ENCODE measurements around the gene RANBP10.
"Not testable (repeated sequence)": the region's sequence is repeated elsewhere in the genome, so short reads cannot be mapped to it uniquely, and the experiment has no call there.

Gene RANBP10

DNA sequence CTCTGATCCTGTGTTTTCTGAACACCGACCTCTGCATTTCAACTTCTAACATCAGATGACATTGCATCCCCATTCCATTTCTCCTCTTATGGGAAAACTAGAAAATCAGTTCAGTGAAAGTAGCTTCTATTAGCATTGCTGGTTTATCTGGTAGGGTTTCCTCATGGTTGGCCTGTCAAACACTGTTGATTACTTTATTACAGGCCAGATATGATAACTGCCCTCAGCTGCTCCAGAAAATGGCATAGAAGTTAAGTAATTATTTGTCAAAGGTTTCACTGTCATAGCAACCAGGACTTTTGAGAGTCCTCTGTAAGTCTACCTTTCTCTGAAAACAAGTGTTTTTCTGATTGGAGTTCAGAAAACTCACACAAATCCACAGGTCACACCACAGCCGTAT, 90.3 kb downstream of the RANBP10 start:
- DNase-seq (ENCODE audit: low read depth, low spot score): no peak

GRCh38 chr16:67714522-67714921, 91.8 kb downstream of the RANBP10 start:
- no peak for DNase-seq (ENCODE audit: low read depth, low spot score)

- DNase-seq (ENCODE audit: low read depth, low spot score): no peak
Measured at GRCh38 chr16:67713647-67714273, 92.6 kb downstream of the RANBP10 start.

DNA sequence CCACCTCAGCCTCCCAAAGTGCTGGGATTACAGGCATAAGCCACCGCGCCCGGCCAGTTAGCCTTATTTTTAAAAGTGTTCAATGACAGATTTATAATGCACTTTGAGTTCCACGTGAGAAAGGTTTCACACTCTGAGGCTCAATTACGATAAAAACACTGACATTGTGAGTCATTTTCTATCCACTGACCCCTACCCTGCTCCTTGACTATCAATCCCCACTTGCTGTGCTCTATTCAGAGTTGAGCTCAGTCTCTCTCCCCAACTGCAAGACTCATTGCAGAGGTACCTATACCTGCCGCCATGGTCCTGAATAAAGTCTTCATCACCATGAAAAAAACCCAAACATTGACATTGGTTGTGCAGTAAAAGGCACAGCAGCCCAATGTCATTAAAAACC, 95.8 kb downstream of the RANBP10 start:
- DNase-seq (ENCODE audit: low read depth, low spot score): no peak

GRCh38 chr16:67709050-67709449, 97.3 kb downstream of the RANBP10 start:
- no peak for DNase-seq (ENCODE audit: low read depth, low spot score)

DNA sequence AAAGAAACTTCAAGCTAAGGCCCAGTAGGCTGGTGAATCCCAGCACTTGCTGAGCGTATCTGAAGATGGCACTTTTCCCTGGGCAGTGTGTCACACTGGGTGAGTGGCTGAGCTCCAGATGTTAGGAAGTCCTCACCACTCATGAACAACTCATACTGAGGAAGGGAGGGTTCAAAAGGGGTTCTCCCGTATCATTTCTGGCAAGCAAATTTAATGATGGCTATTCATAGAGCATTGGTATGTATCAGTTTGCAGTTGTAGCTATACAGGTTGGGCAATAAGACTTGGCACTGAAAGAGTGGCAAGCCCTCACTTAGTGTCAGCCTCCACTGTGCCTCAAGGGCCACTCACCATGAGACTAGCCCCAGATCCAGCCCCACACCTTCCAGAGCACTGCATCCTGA, 98.0 kb downstream of the RANBP10 start:
- DNase-seq (ENCODE audit: low read depth, low spot score): no peak

- no peak for DNase-seq (ENCODE audit: low read depth, low spot score)
Measured at GRCh38 chr16:67707790-67708189, 98.6 kb downstream of the RANBP10 start.

- no peak for DNase-seq (ENCODE audit: low read depth, low spot score)
Measured at GRCh38 chr16:67707210-67707609, 99.2 kb downstream of the RANBP10 start.

DNA sequence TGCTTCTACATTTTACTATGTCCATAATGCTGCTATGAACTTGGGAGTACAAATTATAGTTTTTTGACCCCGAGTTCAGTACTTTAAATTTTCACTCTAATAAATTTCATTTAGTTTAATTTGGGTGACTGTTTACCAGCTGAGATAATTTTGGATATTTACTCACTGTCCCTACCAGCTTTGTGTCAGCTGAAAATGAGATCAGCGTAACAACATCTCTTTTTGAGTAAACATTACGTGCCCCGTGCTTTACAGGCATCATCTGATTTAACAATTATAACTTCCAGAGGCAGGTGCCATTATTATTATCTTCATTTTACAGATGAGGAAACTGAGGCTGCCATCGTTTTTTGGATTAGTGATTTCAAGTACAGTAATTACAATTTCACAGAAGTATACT, 102.2 kb downstream of the RANBP10 start:
- DNase-seq (ENCODE audit: low read depth, low spot score): no peak

DNA sequence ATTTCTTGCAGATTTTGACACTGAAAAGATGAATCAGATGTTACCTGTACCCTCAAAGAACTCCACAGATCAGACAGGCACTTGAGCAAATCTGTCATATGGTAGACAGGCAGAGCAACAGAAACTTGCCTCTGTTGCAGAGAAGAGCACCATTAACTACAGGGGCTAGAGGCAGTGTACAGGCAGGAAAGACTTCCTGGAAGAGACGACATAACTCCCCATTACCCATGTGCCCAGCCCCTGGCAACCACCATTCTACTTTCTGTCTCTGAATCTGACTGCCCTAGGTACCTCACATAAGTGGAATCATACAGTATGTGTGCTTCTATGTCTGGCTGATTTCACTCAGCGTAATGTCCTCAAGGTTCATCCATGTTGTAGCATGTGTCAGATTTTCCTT, 102.7 kb downstream of the RANBP10 start:
- no peak for DNase-seq (ENCODE audit: low read depth, low spot score)

GRCh38 chr16:67702130-67702529, 104.2 kb downstream of the RANBP10 start:
- DNase-seq (ENCODE audit: low read depth, low spot score): no peak

DNA sequence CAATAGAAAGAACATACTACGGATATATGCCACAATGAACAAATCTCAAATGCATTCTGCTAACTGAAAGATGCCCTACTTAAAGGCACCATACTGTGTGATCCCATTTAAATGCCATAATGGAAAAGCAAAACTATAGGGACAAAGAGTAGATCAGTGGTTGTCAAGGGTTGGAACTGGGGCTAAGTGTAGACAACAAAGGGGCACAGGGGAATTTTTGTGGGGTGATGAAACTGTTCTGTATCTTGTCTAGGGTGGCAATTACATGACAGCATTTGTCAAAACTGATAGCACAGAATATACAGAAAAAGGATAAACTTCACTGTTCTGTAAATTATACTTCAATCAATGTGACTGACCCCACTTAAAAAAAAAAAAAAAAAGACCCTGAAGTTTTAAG, 104.9 kb downstream of the RANBP10 start:
- no peak for DNase-seq (ENCODE audit: low read depth, low spot score)

DNA sequence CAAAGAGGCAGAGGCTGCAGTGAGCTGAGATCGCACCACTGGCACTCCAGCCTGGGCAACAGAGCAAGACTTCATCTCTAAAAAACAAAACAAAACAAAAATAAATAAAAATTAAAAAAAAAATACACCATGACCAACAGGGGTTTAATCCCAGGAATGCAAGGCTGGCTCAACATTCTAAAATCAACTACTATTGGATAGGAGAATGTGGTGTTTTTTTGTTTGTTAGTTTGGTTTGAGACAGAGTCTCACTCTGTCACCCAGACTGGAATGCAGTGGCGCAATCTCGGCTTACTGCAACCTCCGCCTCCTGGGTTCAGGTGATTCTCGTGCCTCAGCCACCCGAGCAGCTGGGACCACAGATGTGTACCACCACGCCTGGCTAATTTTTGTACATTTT, 107.1 kb downstream of the RANBP10 start:
- DNase-seq (ENCODE audit: low read depth, low spot score): no peak

GRCh38 chr16:67697422-67698185, 108.8 kb downstream of the RANBP10 start:
- no peak for DNase-seq (ENCODE audit: low read depth, low spot score)

- no peak for DNase-seq (ENCODE audit: low read depth, low spot score)
Measured at GRCh38 chr16:67694611-67695010, 111.7 kb downstream of the RANBP10 start.

DNA sequence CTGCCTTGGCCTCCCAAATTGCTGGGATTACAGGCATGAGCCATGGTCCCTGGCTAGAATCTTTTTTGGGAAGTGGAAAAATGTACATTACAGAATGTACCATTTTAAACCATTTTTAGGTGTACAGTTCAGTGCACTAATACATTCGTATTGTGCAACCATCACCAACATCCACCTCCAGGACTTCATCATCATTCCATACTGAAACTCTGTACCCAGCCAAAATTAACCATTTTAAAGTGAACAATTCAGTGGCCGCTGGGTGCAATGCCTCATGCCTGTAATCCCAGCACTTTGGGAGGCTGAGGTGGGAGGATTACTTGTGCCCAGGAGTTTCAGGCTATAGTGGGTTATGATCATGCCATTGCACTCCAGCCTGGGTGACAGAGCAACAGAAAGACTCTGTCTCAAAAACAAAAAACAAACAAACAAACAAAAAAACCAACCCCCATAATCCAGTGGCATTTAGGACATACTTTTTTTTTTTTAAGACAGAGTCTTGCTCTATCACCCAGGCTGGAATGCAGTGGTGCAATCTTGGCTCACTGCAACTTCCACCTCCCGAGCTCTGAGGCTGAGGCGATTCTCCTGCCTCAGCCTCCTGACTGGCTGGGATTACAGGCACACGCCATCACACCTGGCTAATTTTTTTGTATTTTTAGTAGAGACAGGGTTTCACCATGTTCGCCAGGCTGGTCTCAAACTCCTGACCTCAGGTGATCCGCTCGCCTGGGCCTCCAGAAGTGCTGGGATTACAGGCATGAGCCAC, 112.7 kb downstream of the RANBP10 start:
- not testable (repeated sequence) for DNase-seq (ENCODE audit: low read depth, low spot score)

GRCh38 chr16:67685388-67686112, 120.8 kb downstream of the RANBP10 start:
- DNase-seq (ENCODE audit: low read depth, low spot score): no peak

DNA sequence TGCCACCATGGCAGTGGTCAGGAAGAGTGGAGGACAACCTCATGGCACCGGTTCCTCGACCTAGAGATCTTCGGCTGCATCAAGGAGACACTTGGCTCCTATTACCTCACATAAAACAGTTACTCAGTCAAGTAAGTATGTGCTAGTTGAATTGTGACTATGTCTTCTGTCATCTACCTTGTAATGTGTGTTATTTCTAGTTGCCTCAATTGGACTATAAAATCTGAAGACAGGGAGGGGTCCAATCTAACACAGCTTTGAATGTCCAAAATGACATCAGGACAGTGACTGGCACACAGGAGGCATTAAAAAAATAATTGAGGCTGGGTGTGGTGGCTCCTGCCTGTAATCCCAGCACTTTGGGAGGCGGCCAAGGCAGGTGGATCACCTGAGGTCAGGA, 122.6 kb downstream of the RANBP10 start:
- no peak for DNase-seq (ENCODE audit: low read depth, low spot score)

- no peak for DNase-seq (ENCODE audit: low read depth, low spot score)
Measured at GRCh38 chr16:67679935-67680897, 126.1 kb downstream of the RANBP10 start.

- DNase-seq (ENCODE audit: low read depth, low spot score): no peak
Measured at GRCh38 chr16:67678354-67679023, 127.9 kb downstream of the RANBP10 start.
